HG03108 (cell line): Measurements from ENCODE around the gene GPR18.
A peak's percentile ranks its signal among the peaks of the same experiment; 100 is the strongest.
"Not testable (repeated sequence)": the region's sequence is repeated elsewhere in the genome, so short reads cannot be mapped to it uniquely, and the experiment has no call there.

Experiments used
- ATAC-seq: cut with Tn5 transposase; IDR thresholded peaks from one replicate; pipeline ENCODE4 v1.9.1; 2021; ENCODE audit warnings: moderate library complexity; ENCODE audit not compliant: unreplicated experiment

Gene GPR18

GRCh38 chr13:99231721-99232120, 26.5 kb downstream of the GPR18 start:
- ATAC-seq, result no peak

DNA sequence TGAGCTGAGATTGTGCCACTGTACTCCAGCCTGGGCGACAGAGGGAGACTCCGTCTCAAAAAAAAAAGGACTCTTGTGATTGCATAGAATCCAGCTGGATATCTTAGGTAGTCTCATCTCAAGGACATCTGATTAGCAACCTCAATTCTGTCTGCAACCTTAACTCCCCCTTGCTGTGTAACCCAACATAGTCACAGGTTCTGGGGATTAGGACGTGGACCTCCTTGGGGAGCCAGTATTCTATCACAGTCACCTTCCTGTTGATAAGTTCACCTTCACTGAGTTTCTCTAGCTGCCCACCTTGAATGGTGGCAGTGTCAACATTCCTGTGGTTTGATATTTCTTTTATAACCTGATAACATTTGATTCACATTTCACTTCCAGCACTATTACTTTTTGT, 27.2 kb downstream of the GPR18 start:
- no peak for ATAC-seq

- ATAC-seq, result not testable (repeated sequence)
These were observed 27.6 kb downstream of the GPR18 start for GRCh38 chr13:99230588-99230987.

GRCh38 chr13:99228737-99229691, 29.2 kb downstream of the GPR18 start:
- peak; percentile 89 for ATAC-seq

DNA sequence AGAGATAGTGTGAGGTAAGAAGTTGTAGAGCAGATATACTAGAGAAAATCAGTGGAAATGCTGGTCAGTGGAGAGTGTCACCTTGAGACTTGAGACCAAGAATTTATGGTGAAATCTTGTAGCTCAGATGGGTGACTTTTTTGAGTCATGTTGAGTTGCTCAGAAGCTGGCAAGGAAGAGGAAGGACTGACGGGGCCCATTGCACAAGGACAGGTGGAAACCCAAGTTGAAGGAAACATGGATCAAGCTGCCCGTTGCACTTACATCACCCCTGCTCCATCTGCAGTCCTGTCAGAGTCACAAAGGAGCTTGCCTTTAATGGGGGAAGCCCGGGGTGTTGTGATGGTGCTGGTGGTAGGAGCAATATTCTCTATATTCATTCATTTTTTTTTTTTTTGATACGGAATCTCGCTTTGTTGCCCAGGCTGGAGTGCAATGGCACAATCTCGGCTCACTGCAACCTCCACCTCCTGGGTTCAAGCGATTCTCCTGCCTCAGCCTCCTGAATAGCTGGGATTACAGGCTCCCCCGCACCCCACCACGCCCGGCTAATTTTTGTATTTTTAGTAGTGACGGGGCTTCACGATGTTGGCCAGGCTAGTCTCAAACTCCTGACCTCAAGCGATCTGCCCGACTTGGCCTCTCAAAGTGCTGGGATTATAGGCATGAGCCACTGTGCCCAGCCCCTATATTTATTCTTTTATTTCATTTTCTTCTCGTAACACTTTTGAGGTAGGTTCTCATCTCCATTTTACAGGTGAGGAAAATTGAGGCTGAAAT, 30.1 kb downstream of the GPR18 start:
- no peak for ATAC-seq

- no peak for ATAC-seq
These were observed 30.8 kb downstream of the GPR18 start for GRCh38 chr13:99227331-99227900.

- ATAC-seq, result no peak
These were observed 31.7 kb downstream of the GPR18 start for GRCh38 chr13:99226513-99226912.

- no peak for ATAC-seq
These were observed 33.1 kb downstream of the GPR18 start for GRCh38 chr13:99225078-99225477.

- no peak for ATAC-seq
These were observed 34.2 kb downstream of the GPR18 start for GRCh38 chr13:99224021-99224420.

GRCh38 chr13:99223587-99223986, 34.6 kb downstream of the GPR18 start:
- no peak for ATAC-seq

DNA sequence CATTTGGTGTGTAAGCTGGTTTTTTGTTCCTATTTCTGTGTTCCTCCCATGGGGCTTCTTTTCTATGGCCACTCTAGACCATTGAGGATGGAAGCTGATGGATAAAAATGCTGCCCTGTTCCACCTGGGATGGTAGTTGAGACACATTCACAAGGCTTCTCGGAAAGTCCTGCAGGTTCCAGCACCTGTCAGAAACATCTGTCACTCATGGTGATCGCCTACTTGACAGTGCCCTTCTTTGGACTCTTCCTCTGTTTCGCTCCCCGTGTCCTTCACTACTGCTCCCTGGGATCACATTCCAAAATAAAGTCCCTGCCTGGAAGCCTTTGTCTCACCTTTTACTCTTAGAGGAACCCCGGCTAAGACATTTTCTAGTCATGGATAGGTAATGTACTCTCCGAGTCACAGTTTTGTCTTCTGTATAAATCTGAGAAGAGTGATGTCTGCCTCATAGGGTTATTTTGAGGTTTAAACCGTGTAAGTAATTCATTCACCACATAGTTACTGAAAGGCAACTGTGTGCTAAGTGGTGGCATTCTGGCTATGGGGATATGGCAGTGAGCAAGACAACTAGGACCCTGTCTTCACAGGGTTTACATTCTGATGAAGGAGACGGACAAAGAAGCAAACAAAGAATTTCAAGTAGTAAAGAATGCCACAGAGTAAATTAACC, 36.5 kb downstream of the GPR18 start:
- no peak for ATAC-seq

DNA sequence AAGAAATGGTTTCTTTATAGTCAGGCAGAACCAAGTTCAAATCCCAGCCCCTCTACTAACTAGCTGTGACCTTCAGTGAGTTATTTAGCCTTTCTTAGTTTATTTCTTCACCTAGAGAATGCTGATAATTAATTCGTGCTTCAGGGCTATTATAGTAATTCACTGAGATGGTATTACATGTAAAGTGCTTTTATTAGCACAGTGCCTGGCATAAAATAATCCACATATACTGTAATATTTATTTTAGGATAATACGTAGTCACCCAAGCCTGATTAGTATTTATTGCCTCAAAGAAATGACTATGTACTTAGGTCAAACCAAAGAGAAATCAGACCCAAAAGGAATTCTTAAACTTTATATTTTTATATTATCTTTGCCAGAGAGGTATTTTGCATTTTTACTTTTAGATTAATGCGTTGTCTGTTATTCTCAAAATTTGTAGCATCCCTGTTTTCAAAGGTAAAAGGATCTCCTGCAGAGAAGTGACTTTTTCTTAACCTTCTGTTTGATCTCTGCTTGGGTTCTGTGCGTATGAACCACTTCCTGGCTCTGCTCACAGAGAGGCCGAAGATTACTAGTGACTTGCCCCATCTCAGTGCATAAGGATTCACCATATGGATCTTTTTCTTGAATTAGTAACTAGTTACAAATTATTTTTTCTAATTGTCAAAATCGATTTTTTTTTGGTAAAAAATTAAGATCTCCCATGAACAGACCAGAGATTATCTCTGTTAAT, 37.8 kb downstream of the GPR18 start:
- ATAC-seq, result no peak

GRCh38 chr13:99218969-99219368, 39.2 kb downstream of the GPR18 start:
- no peak for ATAC-seq

- no peak for ATAC-seq
These were observed 39.6 kb downstream of the GPR18 start for GRCh38 chr13:99218545-99218944.

DNA sequence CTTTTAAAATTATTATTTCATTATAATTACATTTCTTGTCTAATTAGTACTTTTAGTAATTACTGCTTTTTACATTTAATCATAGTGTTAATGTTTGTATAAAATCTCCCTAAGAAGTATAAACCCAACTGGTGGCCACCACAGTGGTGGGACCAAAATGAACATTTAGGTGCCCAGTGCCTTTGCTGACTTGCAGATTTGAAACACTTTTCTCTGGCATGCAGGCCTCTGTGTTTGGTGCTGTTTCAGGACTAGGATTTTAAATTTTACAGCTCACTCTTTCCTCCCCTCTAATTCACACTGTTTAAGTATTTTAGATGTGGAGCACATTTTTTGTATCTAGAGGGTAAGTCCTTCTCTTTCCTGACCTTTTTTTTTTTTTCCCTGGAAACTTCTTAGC, 40.1 kb downstream of the GPR18 start:
- no peak for ATAC-seq

- no peak for ATAC-seq
These were observed 40.6 kb downstream of the GPR18 start for GRCh38 chr13:99217461-99218110.

DNA sequence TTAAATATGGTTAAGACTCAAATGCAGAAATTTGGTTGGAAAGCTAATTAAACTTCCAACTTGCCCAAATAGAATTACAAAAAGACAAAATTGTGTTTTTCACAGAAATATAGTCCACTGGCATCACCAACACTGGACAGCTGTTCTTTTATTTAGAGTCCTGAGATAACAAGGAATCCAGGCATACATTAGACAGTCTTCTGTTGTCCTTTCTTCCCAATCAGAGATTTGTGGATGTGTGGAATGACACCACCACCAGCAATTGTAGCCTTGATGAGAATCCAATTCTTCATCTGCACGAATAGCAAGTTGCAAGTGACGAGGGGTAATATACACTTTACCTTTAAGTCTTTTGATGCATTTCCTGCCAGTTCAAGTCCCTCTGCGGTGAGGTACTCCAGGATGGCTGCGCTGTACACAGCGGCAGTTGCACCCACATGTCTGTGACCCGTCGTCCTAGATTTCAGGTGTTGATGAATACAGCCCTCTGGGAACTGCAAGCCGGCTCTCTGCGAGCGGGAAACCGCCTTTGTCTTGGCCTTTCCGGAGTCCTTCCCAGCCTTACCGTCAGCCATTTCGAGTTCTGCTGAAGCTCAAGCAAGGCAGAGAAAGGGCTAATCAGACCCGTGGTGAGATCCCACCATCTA, 42.9 kb downstream of the GPR18 start:
- ATAC-seq, result no peak

- ATAC-seq, result no peak
These were observed 43.4 kb downstream of the GPR18 start for GRCh38 chr13:99214731-99215130.

- peak; percentile 70 for ATAC-seq
These were observed 43.9 kb downstream of the GPR18 start for GRCh38 chr13:99214232-99214631.
